Activated naive CD8-positive, alpha-beta T cell treated with anti-CD3 and anti-CD28 coated beads, Interleukin-2, amount 50 U/mL, for 24 hours (primary cell): ENCODE results near the gene NRXN3.

ENCODE experiments used
- ATAC-seq: fragments of 150-1000 bp; cut with Tn5 transposase; one replicate; pipeline ENCODE4 v1.10.0; 2021
- DNase-seq: peaks from one replicate; pipeline ENCODE4 v3.0.0; 2021
- H3K27ac Mint-ChIP-seq: one replicate; pipeline ENCODE4 v1.8.0; 2021; ENCODE audit warnings: mild to moderate bottlenecking, mixed read lengths
- H3K27me3 Mint-ChIP-seq: one replicate; pipeline ENCODE4 v1.8.0; 2021; ENCODE audit warnings: mixed read lengths
- H3K36me3 Mint-ChIP-seq: one replicate; pipeline ENCODE4 v1.8.0; 2021; ENCODE audit warnings: low read depth, mixed read lengths
- H3K4me1 Mint-ChIP-seq: one replicate; pipeline ENCODE4 v1.8.0; 2021; ENCODE audit warnings: mixed read lengths
- H3K4me3 Mint-ChIP-seq: one replicate; pipeline ENCODE4 v1.8.0; 2021; ENCODE audit warnings: mild to moderate bottlenecking, moderate library complexity, mixed read lengths
- H3K9me3 Mint-ChIP-seq: one replicate; pipeline ENCODE4 v1.8.0; 2021; ENCODE audit warnings: mixed read lengths

Gene NRXN3

DNA sequence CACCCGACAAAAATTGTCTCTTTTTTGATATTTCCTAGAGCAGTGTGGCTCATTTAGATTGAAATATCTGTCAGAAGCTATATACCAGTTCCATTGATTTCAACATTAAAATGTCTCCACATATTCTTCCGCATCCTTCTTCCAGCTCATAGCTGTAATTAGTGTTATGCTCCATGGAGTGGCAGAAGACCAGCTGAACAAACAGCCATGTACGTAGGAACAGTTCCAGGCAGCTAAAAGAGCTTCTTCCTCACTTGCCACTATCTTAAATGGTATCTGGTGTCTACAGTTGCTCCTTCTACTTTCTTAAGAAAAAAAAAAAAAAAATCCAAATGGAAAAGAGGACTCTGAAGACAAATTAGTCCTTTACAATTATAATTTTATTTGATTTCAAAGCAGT is 1193.1 kb downstream of the NRXN3 start:
- Mint-ChIP-seq H3K36me3 (no peaks in the 10 kb centered on the region), H3K4me3 (no peak overlapping the region), H3K27ac (no peak overlapping the region), H3K27me3 (no peaks in the 10 kb centered on the region), H3K4me1 (no peaks in the 10 kb centered on the region), H3K9me3 (peaks cover 7% of the 10 kb centered on the region)
- ATAC-seq (no peak), DNase-seq (no peak)

DNA sequence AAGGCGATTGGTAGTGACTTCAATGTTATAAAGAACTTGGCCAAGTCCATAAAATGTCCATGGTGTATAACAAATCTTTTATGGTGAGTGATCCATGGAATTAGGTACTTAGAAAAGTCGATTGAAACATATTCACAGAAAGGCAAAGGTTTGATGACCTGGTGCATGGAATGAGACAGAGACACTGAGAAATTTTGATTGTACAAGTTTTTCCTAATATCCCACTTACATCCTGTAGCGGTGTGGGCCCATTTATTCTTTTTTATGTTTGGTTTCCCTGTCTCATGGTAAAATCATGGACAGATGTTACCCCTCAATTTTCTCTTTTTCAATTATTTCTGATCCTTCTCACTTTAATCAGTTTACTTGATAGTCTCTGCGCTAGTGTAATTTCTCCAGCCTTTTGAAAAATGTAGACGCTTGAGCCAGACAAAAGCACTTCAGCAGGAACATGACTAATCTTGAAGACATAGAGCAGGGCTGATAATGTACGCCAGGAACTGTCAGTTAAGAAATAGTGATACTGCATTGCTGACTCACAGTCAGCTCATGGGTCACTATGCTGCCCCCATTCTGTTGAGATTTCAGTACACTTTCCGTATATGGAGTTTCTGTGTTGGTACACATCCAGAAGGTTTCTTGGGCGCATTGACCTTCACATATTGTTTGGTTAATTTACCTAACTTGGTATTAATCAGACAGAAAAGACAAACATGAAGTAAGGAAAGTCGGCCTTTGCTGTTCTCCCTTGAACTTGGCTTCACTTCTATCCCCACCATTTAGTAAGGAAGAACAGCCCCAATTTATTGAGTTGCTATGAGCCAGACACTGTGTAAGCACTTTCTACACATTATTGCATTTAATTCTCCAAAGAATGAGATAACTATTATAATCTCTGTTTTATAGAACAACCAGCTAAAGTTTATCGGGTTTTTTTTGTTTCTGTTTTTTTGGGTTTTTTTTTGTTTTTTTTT is 1199.5 kb downstream of the NRXN3 start:
- Mint-ChIP-seq H3K27me3 (no peaks in the 10 kb centered on the region), H3K36me3 (no peaks in the 10 kb centered on the region), H3K4me3 (no peak overlapping the region), H3K27ac (no peak overlapping the region), H3K9me3 (peaks cover 20% of the 10 kb centered on the region), H3K4me1 (no peaks in the 10 kb centered on the region)
- ATAC-seq (no peak), DNase-seq (no peak)

GRCh38 chr14:79370969-79371368 is 1200.8 kb downstream of the NRXN3 start:
- DNase-seq (no peak), ATAC-seq (no peak)
- H3K9me3 Mint-ChIP-seq, result peaks cover 20% of the 10 kb centered on the region
- no peak overlapping the region for H3K4me3 Mint-ChIP-seq
- H3K36me3 Mint-ChIP-seq, result no peaks in the 10 kb centered on the region
- no peak overlapping the region for H3K27ac Mint-ChIP-seq
- no peaks in the 10 kb centered on the region for H3K27me3 Mint-ChIP-seq
- no peaks in the 10 kb centered on the region for H3K4me1 Mint-ChIP-seq

DNA sequence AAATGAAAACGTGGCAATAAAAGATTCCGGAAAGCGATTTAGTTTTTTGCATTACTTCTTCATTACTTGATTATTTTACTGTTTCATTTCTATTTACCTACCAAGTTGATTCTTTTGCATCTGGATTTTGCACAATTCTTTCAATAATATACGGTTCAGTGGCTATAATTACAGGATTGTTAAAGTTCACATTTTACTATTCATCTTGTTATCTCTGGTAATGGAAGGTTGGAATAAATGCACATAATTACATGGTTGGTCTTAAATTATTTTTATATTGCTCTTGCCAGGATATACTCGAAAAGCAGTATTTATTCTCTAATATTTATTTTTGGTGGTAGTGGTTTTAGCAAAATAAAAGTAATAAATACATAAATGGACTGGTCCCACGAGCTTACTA is 1203.3 kb downstream of the NRXN3 start:
- Mint-ChIP-seq H3K27ac (no peak overlapping the region), H3K4me3 (no peak overlapping the region), H3K27me3 (no peaks in the 10 kb centered on the region), H3K36me3 (no peaks in the 10 kb centered on the region), H3K9me3 (peaks cover 16% of the 10 kb centered on the region), H3K4me1 (no peaks in the 10 kb centered on the region)
- ATAC-seq (no peak), DNase-seq (no peak)

GRCh38 chr14:79375356-79375755 is 1205.2 kb downstream of the NRXN3 start:
- Mint-ChIP-seq H3K4me3 (no peak overlapping the region), H3K4me1 (no peaks in the 10 kb centered on the region), H3K36me3 (no peaks in the 10 kb centered on the region), H3K27me3 (no peaks in the 10 kb centered on the region), H3K9me3 (peaks cover 7% of the 10 kb centered on the region), H3K27ac (no peak overlapping the region)
- ATAC-seq (no peak), DNase-seq (no peak)

DNA sequence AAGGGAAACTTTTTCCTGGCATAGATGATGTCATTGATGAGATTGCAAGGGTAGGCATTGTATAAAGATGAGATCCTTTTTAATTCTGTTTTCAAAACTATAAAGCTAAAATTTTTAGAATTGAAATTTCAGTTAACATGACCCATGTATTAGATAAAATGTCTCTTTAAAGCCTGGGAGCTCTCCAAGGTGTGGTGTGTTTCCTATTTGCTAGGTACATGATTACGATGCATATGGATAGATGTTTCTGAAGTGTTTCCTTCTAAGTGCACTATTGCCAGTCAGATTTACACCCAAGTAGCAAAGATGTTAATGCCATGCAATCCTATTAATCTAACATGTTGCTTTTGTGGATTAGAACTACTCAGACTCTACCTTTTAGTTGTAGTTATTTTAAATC is 1206.4 kb downstream of the NRXN3 start:
- Mint-ChIP-seq H3K27me3 (no peaks in the 10 kb centered on the region), H3K9me3 (peaks cover 10% of the 10 kb centered on the region), H3K27ac (no peak overlapping the region), H3K4me3 (no peak overlapping the region), H3K36me3 (no peaks in the 10 kb centered on the region), H3K4me1 (no peaks in the 10 kb centered on the region)
- ATAC-seq (no peak), DNase-seq (no peak)

- peaks cover 4% of the 10 kb centered on the region for H3K9me3 Mint-ChIP-seq
- H3K4me1 Mint-ChIP-seq, result no peaks in the 10 kb centered on the region
- no peak overlapping the region for H3K27ac Mint-ChIP-seq
- no peak for DNase-seq
- no peaks in the 10 kb centered on the region for H3K36me3 Mint-ChIP-seq
- no peaks in the 10 kb centered on the region for H3K27me3 Mint-ChIP-seq
- no peak for ATAC-seq
- H3K4me3 Mint-ChIP-seq, result no peak overlapping the region
These were observed 1207.8 kb downstream of the NRXN3 start for GRCh38 chr14:79378020-79378419.

DNA sequence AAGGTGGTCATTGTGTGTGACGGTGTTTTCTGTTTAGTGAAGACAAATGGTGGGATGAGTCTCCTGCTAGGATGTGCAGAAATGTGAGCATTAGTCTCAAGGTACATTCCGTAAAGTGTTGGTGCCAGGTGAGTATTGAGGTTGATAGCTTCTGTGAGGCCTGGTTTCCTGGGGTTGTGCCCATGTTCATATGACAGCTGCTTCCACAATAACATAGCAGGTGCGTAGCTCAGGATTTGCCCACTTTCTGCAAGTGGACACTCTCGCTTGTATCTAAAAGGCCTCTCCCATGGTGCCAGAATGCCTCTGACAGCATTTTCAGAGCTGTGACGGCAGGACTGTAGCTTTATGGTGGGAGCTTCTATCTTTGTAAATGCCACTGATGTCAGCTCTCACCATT is 1209.1 kb downstream of the NRXN3 start:
- no peak overlapping the region for H3K4me3 Mint-ChIP-seq

DNA sequence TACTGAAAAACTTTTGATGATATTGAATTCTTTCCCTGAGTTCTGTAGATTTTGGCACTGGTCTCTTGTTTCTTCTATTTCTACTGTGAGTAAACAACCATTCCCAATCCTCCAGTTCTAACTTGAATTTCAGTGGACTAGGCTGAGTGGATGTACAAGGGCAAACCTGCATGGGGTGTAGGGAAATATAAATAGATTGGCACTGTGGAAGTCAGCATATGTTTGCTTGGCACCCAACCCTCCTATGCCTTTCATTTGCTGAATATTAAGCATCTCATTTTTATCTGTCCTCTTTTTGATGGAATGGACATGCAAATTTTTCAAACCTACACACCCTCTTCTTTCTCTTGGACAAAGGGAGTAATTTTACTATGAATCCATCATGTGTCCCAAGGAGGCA is 1212.9 kb downstream of the NRXN3 start:
- DNase-seq (no peak), ATAC-seq (no peak)
- peaks cover 10% of the 10 kb centered on the region for H3K9me3 Mint-ChIP-seq
- H3K27me3 Mint-ChIP-seq, result no peaks in the 10 kb centered on the region
- H3K4me3 Mint-ChIP-seq, result no peak overlapping the region
- H3K27ac Mint-ChIP-seq, result no peak overlapping the region
- no peaks in the 10 kb centered on the region for H3K36me3 Mint-ChIP-seq
- no peaks in the 10 kb centered on the region for H3K4me1 Mint-ChIP-seq

More for the DNA sequence above, 1209.1 kb downstream of the NRXN3 start:
- Mint-ChIP-seq H3K36me3 (no peaks in the 10 kb centered on the region), H3K27ac (no peak overlapping the region), H3K9me3 (peaks cover 6% of the 10 kb centered on the region), H3K4me1 (no peaks in the 10 kb centered on the region), H3K27me3 (no peaks in the 10 kb centered on the region)
- DNase-seq, result no peak
- ATAC-seq, result no peak

- no peaks in the 10 kb centered on the region for H3K4me1 Mint-ChIP-seq
- H3K27ac Mint-ChIP-seq, result no peak overlapping the region
- peaks cover 10% of the 10 kb centered on the region for H3K9me3 Mint-ChIP-seq
- H3K4me3 Mint-ChIP-seq, result no peak overlapping the region
- H3K36me3 Mint-ChIP-seq, result no peaks in the 10 kb centered on the region
- DNase-seq, result no peak
- no peaks in the 10 kb centered on the region for H3K27me3 Mint-ChIP-seq
- ATAC-seq, result no peak
These were observed 1213.3 kb downstream of the NRXN3 start for GRCh38 chr14:79383475-79383874.

GRCh38 chr14:79395061-79395460 is 1224.9 kb downstream of the NRXN3 start:
- H3K4me1 Mint-ChIP-seq, result no peaks in the 10 kb centered on the region
- H3K36me3 Mint-ChIP-seq, result no peaks in the 10 kb centered on the region
- peaks cover 4% of the 10 kb centered on the region for H3K9me3 Mint-ChIP-seq
- DNase-seq (no peak), ATAC-seq (no peak)
- H3K4me3 Mint-ChIP-seq, result no peak overlapping the region
- H3K27ac Mint-ChIP-seq, result no peak overlapping the region
- no peaks in the 10 kb centered on the region for H3K27me3 Mint-ChIP-seq

DNA sequence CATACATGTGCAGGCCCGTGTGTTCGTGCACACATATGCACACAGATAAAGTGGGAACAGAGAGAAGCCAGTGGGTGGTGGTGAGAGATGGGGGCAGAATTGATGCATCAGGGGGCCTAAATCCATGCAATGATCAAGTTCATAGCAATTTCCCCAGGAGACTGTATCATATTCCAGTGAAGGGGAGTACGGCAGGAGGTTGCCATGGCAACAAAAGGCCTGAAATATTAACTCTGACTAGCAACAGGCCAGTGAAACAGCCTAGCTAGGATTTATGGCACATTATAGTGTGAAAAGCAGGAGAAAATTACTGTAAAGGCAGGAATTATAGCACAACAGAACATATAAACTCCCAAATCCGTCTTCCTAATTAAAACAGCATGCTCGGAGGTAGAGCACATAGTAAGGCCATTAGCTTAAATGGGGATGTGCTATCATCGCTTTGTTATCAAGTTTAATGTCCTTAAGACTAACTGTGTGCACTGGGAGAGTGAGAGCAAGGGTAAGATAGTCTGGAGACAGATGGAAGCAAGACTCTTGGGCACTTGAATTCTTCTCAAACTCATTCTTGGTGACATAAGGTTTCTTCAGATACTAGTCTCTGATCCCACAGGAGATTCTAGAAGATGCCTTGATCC is 1234.8 kb downstream of the NRXN3 start:
- Mint-ChIP-seq H3K27me3 (no peaks in the 10 kb centered on the region), H3K36me3 (no peaks in the 10 kb centered on the region), H3K4me1 (no peaks in the 10 kb centered on the region), H3K27ac (no peak overlapping the region), H3K4me3 (no peak overlapping the region), H3K9me3 (no peaks in the 10 kb centered on the region)
- no peak for DNase-seq
- no peak for ATAC-seq

GRCh38 chr14:79405512-79405910 is 1235.3 kb downstream of the NRXN3 start:
- H3K27me3 Mint-ChIP-seq, result no peaks in the 10 kb centered on the region
- DNase-seq, result no peak
- H3K4me3 Mint-ChIP-seq, result no peak overlapping the region
- no peaks in the 10 kb centered on the region for H3K36me3 Mint-ChIP-seq
- H3K9me3 Mint-ChIP-seq, result no peaks in the 10 kb centered on the region
- H3K27ac Mint-ChIP-seq, result no peak overlapping the region
- ATAC-seq, result no peak
- no peaks in the 10 kb centered on the region for H3K4me1 Mint-ChIP-seq

- H3K27ac Mint-ChIP-seq, result no peak overlapping the region
- ATAC-seq (no peak), DNase-seq (no peak)
- H3K27me3 Mint-ChIP-seq, result no peaks in the 10 kb centered on the region
- H3K4me3 Mint-ChIP-seq, result no peak overlapping the region
- H3K4me1 Mint-ChIP-seq, result no peaks in the 10 kb centered on the region
- no peaks in the 10 kb centered on the region for H3K9me3 Mint-ChIP-seq
- no peaks in the 10 kb centered on the region for H3K36me3 Mint-ChIP-seq
These were observed 1237.4 kb downstream of the NRXN3 start for GRCh38 chr14:79407572-79407971.

DNA sequence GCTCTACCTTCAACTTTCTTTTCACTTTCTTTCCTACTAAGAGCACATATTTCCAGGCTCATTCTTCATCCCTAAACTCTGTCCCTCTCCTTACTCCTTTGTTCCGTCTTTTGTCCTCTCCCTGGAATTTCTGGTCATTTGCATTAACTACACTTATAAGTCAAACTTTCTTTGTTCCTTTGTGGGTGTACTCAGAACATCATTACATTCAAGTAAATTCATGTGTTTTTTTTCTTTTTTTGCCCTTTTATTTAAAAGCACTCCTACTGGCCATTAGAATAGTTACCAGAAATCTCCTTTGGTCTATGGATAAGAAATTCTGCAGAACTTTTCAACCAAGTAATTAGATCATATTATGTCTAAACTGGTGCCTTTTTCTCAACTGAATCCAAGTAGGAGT is 1238.5 kb downstream of the NRXN3 start:
- Mint-ChIP-seq H3K4me1 (no peaks in the 10 kb centered on the region), H3K9me3 (no peaks in the 10 kb centered on the region), H3K36me3 (no peaks in the 10 kb centered on the region), H3K27ac (no peak overlapping the region), H3K4me3 (no peak overlapping the region), H3K27me3 (no peaks in the 10 kb centered on the region)
- DNase-seq (no peak), ATAC-seq (no peak)
